ENCODE data around the gene TMEM139.
"Not testable (repeated sequence)": the region's sequence is repeated elsewhere in the genome, so short reads cannot be mapped to it uniquely, and the experiment has no call there.

Gene TMEM139

DNA sequence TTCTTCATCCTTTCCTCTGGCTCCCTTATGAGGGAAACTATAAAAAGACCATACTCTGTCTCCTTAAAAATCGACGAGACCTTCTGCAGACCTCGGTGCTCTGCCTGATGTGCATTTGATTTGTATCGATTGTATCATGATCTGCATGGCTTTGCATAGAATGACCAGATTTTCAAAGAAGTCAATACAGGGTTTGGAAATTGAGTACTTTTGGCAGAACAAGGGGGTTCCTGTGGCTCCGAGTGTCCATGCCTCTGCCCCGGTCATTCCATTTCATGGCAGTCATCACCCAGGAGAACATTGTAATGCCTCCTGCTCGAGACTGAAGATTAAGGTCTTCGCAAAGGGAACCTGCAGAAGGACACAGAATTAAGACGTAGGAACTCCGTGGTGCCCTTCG is 4.1 kb downstream of the TMEM139 start:
- DNase-seq (ENCODE audit: low read depth, low spot score), result no peak

- no peak for DNase-seq (ENCODE audit: low read depth, low spot score)
Measured at GRCh38 chr7:143289421-143289820, 4.7 kb downstream of the TMEM139 start.

- DNase-seq (ENCODE audit: low read depth, low spot score), result not testable (repeated sequence)
Measured at GRCh38 chr7:143289888-143290287, 5.1 kb downstream of the TMEM139 start.

DNA sequence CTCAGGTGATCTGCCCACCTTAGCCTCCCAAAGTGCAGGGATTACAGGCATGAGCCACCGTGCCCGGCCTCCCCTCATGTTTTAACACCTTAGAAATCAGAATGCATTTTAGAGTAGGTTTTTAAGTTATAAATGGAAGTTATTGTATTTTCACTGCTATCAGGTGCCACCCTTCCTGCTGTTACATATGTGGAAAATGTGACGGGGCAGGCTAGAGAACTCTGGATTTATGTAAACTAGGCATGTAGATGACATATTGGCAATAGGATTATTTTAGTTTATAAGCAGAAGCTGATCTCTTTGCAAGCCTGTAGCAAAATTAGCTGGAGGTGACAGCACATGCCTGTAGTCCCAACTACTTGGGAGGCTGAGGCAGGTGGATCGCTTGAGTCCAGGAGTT is 5.5 kb downstream of the TMEM139 start:
- DNase-seq (ENCODE audit: low read depth, low spot score), result no peak

DNA sequence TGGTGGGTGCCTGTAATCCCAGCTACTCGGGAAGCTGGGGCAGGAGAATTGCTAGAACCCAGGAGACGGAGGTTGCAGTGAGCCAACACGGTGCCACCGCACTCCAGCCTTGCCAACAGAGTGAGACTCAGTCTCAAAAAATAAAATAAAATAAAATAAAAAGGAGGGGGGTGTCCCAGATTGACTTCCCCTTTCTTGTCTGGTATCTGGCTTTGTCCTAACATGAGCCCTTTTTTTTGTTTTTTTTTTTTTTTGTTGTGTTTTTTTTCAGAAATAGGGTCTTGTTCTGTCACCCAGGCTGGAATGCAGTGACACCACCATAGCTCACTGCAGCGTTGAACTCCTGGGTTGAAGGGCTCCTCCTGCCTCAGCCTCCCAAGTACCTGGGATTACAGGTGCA is 8.1 kb downstream of the TMEM139 start:
- DNase-seq (ENCODE audit: low read depth, low spot score), result no peak

DNA sequence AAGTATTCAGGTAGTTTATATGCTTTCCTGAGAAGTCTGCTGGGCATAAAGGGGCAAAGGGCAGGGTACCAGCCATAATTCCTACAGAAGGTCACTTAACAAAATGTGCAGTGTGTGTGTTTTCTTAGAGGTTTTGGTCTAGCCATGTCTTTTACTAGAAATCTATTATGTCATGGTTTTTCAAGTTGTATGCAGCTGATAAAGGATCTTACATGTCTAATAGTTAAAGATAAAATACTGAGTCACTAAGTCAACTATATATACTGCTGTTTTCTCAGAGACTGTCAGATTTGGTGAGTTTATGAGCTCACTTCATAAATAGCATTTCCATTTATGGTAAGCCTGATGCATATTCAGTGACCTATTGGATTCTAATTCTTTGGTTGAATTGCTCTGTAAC is 11.1 kb downstream of the TMEM139 start:
- DNase-seq (ENCODE audit: low read depth, low spot score), result no peak

GRCh38 chr7:143296686-143297085 is 11.9 kb downstream of the TMEM139 start:
- no peak for DNase-seq (ENCODE audit: low read depth, low spot score)

- DNase-seq (ENCODE audit: low read depth, low spot score), result no peak
Measured at GRCh38 chr7:143299346-143299745, 14.6 kb downstream of the TMEM139 start.

DNA sequence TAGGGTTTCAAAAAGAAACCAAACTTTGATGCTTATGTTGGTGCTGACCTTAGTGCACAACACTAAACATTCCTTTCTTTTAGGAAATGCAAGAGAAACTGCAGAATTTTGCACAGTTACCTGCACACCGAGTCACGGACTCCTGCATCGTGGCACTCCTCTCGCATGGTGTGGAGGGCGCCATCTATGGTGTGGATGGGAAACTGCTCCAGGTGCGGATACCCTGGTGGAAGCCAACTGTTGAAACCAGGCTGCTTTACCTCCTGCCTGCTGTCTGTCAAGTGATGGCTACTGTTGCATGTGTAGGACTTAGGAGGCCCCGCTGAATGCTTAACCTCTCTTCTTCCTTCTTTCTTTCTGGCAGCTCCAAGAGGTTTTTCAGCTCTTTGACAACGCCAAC is 15.1 kb downstream of the TMEM139 start:
- DNase-seq (ENCODE audit: low read depth, low spot score), result no peak

DNA sequence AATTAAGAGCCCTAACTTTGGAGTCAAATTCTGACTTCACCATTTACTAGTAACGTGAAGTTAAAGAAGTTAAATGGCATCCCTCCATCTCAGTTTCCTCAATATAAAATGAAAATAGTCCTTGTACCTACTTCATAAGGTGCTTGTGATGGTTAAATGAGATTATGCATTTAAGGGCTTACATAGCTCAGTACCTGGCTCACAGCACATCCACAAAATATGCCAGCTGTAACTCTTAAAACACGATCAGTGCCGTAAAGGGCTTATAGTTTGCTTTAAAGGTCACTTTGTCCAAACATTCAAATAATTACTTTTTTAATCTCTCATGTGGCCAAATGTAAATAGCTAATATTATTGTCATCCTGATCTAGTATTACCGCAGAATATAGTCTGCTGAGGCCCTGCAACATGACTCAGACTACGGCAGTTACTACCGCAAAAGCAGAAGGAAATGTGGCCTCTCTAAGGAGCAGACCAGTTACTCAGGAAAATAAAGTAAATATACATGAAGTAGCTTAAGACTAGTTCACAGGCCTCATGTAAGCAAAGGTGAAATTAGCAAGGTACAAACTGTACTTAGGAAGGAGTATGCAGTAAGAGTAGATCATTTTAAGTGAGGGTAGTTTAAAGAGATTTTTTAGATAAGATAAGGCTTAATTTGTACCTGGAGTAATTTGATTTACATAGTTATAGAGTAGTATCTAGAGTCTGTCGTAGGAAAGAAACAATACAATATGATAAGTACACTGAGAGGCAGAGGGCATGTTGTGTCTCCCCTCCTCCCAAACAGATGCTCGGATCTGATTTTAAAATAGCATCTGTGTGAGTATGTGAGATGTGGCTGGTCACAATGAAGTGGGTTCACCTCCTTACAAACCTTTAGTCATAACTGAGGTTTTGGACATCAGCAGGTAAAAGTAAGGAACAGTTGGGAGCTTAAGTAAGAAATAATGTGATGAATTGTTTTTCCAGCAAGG is 16.5 kb downstream of the TMEM139 start:
- no peak for DNase-seq (ENCODE audit: low read depth, low spot score)

DNA sequence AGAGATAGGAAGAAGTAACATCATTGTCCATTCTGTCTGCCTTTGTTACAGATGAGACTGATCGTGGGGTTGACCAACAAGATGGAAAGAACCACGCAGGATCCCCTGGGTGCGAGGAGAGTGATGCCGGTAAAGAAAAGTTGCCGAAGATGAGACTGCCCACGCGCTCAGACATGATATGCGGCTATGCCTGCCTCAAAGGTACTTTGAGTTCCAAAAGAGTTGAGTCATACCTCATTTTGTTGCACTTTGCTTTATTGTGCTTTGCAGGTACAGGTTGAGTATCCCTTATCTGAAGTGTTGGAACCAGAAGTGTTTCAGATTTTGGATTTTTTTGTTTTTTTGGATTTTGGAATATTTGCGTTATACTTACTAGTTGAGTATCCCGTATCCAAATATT is 19.0 kb downstream of the TMEM139 start:
- DNase-seq (ENCODE audit: low read depth, low spot score), result no peak

DNA sequence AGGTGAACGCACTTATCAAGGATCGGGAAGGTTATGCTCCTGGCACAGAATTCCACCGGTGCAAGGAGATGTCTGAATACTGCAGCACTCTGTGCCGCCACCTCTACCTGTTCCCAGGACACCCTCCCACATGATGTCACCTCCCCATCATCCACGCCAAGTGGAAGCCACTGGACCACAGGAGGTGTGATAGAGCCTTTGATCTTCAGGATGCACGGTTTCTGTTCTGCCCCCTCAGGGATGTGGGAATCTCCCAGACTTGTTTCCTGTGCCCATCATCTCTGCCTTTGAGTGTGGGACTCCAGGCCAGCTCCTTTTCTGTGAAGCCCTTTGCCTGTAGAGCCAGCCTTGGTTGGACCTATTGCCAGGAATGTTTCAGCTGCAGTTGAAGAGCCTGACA is 20.2 kb downstream of the TMEM139 start:
- no peak for DNase-seq (ENCODE audit: low read depth, low spot score)

- no peak for DNase-seq (ENCODE audit: low read depth, low spot score)
Measured at GRCh38 chr7:143305423-143306070, 20.8 kb downstream of the TMEM139 start.

DNA sequence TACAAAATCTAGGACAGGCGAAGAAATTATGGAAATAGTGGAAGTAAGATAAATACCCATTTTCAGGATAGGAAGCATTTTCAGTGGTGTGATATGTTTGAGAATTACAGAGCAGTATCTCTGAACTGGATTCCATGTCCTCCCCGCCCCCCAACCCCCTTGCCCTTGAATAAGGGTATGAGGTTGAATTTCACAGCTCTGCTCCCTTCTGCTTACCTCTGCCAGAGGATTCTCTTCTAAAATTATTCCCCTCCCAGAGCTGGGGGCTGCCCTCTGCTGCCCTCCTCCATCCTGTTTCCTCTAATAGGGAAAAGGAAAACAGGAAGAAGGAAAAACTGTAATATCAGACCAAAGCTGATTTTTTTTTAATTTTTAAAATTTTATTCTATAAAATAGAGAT is 23.9 kb downstream of the TMEM139 start:
- no peak for DNase-seq (ENCODE audit: low read depth, low spot score)

GRCh38 chr7:143314127-143314526 is 29.4 kb downstream of the TMEM139 start:
- DNase-seq (ENCODE audit: low read depth, low spot score), result no peak

DNA sequence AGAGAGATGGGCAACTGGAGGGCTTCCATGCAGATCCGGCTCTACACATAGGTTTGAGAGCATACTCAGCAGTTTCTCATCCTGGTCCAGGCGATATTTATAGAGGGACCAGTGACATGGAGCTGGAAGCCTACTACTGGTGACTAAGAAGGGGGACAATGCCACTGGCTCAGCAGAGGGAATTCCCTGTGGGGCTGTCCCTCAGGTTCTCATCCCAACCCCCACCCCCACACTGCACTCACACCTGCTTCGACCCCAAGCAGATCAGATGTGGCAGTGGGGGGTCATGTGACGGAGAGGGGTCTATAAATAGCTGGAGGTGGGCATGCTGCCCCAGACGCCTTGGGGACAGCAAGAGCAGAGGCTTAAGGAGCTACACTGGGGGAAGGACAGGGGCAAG is 31.0 kb downstream of the TMEM139 start, which contains the start of gene CLCN1:
CLCN1 (plus strand) TSS at position 336 of the 400 bp plus-strand sequence. CDS start 102 bp downstream, outside the sequence.
- no peak for DNase-seq (ENCODE audit: low read depth, low spot score)

DNA sequence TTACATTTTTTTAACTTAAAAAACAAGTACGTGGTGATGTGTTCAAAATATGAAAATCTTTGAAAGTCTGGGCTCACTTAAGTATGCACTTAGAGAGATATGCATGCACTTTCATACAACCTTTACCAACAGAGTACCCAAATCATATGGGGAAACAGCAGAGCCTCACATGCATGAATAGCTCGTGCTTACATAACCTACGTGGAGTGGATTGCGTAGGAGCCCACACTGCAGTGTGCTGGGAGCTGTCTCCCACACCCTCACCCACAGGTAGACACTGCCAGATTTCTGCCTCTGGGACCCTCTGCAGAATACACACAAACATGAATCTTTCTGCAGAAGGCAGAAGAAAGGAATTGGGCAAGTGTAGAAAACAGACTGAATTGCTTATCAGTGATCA is 31.7 kb downstream of the TMEM139 start:
- no peak for DNase-seq (ENCODE audit: low read depth, low spot score)

DNA sequence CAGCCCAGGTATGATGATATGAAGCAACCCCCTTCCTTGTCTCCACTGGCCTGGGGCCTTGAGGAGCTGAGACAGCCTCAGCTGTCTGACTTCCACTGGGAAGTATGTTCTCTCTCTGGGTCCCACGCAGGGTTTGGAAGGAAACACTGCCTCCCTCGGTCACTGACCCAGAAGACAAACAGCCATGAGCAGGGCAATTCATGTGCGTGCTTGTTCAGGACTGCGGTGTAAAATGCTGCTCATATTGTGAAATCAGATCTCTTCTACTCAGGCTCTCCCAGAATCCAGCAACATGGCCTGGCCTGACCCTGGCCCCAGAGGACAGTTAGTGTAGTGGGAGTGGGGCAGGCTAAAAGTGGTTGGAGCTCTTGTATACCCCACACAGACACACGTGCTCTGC is 33.9 kb downstream of the TMEM139 start:
- DNase-seq (ENCODE audit: low read depth, low spot score), result peak; percentile 66

- no peak for DNase-seq (ENCODE audit: low read depth, low spot score)
Measured at GRCh38 chr7:143320620-143321019, 35.9 kb downstream of the TMEM139 start.

- no peak for DNase-seq (ENCODE audit: low read depth, low spot score)
Measured at GRCh38 chr7:143321242-143321641, 36.5 kb downstream of the TMEM139 start.

DNA sequence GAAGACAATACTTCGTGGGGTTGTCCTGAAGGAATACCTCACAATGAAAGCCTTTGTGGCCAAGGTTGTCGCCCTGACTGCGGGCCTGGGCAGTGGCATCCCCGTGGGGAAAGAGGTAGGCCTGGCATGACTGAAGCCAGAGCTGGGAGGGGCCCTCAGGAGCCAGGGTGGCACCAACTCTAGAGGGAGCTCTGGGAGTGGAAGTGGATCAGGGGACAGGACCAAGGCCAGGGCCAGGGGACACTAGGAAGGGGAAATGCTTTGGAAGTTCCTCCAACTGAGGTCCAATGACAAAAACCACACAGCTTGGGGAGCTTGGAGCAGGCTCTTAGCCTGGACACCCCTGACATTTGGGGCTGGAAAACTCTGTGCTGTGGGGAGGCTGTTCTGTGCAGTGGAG is 37.0 kb downstream of the TMEM139 start:
- DNase-seq (ENCODE audit: low read depth, low spot score), result no peak

DNA sequence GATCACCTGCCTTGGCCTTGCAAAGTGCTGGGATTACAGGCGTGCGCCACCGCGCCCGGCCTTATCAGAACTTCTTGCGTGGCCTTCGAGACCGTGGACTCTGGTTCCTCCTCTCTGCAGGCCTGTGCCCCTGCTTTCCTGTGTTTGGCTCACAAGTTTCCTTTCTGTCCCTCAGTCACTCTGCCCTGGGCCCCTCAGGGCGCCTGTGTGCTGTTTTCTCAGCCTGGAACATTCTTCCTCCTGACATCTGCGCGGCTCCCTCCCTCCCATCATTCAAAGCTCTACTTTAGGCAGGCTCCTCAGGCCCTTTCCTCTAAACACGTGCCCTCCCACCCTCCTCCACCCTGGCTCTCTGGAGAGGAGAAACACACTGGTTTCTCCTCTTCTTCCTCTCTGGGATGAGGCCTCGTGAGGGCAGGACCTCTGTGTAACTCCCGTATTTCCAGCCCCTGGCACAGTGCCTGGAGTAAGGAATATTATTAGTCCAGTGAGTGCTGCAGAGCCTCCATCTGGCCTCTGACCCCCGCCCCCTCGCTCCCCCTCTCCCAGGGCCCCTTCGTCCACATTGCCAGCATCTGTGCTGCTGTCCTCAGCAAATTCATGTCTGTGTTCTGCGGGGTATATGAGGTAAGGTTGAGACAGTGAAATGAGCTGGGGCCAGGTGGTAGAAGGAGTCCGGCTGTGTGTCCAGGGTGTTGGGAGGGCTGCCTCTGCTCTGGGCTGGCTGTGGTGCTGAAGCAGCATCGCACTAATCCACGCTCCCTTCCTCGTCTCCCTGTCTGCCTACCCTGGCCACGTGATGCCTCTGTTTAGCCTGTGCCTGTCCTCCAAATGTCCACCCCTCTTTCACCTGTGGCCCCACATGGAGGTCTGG is 38.2 kb downstream of the TMEM139 start:
- no peak for DNase-seq (ENCODE audit: low read depth, low spot score)
